ENCODE data around the gene NPHP4. TPM values are rescaled to one million over a fixed set of nuclear protein-coding genes. Genes with fewer than 3 reads are reported as not detected.

Gene NPHP4
- total RNA-seq, 2 experiments from 2014 or later: 11.4 to 12.6 TPM

DNA sequence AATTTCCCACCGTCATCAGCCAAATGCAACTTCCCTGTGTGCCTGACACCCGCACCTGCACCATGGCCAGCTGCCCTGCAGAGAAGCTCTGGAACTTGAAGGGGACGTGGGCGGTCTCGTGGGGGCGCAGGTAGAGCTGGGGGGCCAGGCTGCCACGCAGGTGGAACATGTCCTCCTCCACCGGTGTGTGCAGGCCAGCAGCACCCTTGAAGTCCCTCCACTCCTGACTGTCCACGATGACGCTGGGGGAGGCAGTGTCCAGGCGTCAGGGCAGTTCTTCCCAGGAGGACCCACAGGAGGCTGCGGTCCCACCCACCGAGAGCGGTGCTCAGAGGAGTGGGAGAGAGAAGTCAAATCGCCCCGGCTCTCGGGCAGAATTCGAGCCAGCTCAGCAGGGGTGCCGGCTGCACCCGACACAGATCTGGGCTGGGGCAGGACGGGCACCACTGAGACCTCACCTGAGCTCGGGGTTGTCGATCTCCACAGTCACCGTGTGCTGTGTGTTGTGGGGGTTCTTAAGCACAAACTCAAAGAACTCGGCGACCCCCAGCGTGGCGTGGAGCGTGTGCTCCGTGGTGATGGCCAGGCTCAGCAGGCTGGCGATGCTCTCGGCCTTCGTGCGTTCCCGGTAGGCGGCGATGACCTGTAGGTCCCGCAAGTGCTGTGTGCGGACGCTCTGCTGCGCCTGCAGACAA lies 117.7 kb downstream of the NPHP4 start:
- Mint-ChIP-seq H3K4me3 (no peak overlapping the region), H3K4me1 (no peaks in the 10 kb centered on the region), H3K27ac (no peak overlapping the region), H3K9me3 (no peaks in the 10 kb centered on the region), H3K27me3 (no peaks in the 10 kb centered on the region), H3K36me3 (peaks cover 11% of the 10 kb centered on the region)
- no peak for DNase-seq

DNA sequence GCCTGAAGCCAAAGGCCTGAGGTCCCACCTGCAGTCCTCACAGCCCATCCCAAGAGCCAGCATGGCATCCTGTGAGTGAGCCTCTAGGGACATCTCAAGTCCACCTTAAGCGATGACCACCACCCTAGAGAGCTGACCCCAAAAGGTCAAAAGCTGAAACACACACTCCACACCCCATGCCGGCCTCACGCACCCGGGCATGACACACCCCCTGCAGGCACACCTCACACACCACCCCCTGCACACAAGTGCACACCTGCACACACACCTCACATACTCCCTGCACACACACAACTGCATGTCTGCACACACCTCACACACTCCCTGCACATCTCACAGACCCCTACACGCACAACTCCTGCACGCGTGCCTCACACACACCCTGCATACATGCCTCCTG lies 118.7 kb downstream of the NPHP4 start:
- Mint-ChIP-seq H3K4me3 (no peak overlapping the region), H3K27ac (no peak overlapping the region), H3K36me3 (peaks cover 6% of the 10 kb centered on the region), H3K27me3 (no peaks in the 10 kb centered on the region), H3K4me1 (no peaks in the 10 kb centered on the region), H3K9me3 (no peaks in the 10 kb centered on the region)
- DNase-seq: no peak

- no peak for DNase-seq
- peaks cover 6% of the 10 kb centered on the region for H3K36me3 Mint-ChIP-seq
- H3K27ac Mint-ChIP-seq: no peak overlapping the region
- no peak overlapping the region for H3K4me3 Mint-ChIP-seq
- no peaks in the 10 kb centered on the region for H3K4me1 Mint-ChIP-seq
- no peaks in the 10 kb centered on the region for H3K9me3 Mint-ChIP-seq
- H3K27me3 Mint-ChIP-seq: no peaks in the 10 kb centered on the region
Observed at GRCh38 chr1:5872886-5873285, 119.3 kb downstream of the NPHP4 start.

- Mint-ChIP-seq H3K4me1 (no peaks in the 10 kb centered on the region), H3K9me3 (no peaks in the 10 kb centered on the region)
Observed at GRCh38 chr1:5868931-5869500, 123.2 kb downstream of the NPHP4 start.

DNA sequence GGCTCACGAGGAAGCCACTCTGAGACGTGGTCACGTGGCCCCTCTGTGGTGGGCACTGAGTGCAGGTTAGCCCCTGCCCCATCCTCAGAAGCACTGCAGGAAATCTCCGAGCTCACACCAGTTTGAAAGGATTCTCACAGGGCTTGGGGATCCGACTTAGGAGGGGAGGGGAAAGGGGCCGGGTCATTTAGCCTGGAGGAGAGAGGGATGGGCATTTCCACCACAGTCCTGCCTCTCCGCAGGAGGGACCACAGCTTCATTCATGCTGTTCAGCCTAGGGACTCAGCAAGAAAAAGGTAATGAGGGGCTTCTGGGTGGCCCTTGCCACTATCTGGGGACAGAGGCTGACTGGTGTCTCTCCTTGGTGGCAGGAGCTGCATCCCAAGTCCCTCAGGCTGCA lies 126.5 kb downstream of the NPHP4 start:
- Mint-ChIP-seq H3K27me3 (no peaks in the 10 kb centered on the region), H3K9me3 (no peaks in the 10 kb centered on the region), H3K27ac (no peak overlapping the region), H3K36me3 (peaks cover under 1% of the 10 kb centered on the region), H3K4me1 (no peaks in the 10 kb centered on the region), H3K4me3 (no peak overlapping the region)
- DNase-seq: no peak

More at GRCh38 chr1:5868931-5869500, 123.2 kb downstream of the NPHP4 start:
- H3K27ac Mint-ChIP-seq: no peak overlapping the region
- no peaks in the 10 kb centered on the region for H3K27me3 Mint-ChIP-seq
- H3K36me3 Mint-ChIP-seq: peaks cover 6% of the 10 kb centered on the region
- H3K4me3 Mint-ChIP-seq: no peak overlapping the region
- no peak for DNase-seq

DNA sequence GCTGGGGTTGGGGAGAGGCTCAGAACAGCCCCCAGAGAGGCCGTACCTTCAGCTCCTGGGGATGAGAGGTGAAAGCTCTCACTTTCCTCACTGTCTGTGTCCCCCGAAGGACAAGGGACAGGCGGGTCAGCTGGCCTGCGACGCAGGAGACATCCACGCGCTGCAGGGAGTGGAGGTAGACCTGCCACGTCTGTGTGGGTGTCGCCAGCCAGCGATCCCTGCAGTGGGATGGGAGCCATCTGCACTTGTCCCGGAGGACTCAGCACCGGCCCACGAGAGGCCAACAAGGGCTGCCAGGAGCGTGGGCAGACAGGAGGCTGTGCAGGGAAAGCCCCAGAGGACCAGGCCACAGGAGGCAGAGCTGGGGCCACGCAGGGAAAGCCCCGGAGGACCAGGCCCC lies 127.2 kb downstream of the NPHP4 start:
- Mint-ChIP-seq H3K27ac (no peak overlapping the region), H3K36me3 (no peaks in the 10 kb centered on the region), H3K27me3 (no peaks in the 10 kb centered on the region), H3K9me3 (no peaks in the 10 kb centered on the region), H3K4me3 (no peak overlapping the region), H3K4me1 (no peaks in the 10 kb centered on the region)
- DNase-seq: no peak

- Mint-ChIP-seq H3K27me3 (no peaks in the 10 kb centered on the region), H3K4me1 (no peaks in the 10 kb centered on the region), H3K27ac (no peak overlapping the region), H3K36me3 (no peaks in the 10 kb centered on the region), H3K4me3 (no peak overlapping the region), H3K9me3 (no peaks in the 10 kb centered on the region)
- DNase-seq: no peak
Observed at GRCh38 chr1:5864256-5864655, 128.0 kb downstream of the NPHP4 start.

GRCh38 chr1:5863238-5863637 lies 129.0 kb downstream of the NPHP4 start:
- H3K9me3 Mint-ChIP-seq: no peaks in the 10 kb centered on the region
- no peaks in the 10 kb centered on the region for H3K4me1 Mint-ChIP-seq
- H3K27me3 Mint-ChIP-seq: no peaks in the 10 kb centered on the region
- no peak for DNase-seq
- no peaks in the 10 kb centered on the region for H3K36me3 Mint-ChIP-seq
- H3K27ac Mint-ChIP-seq: no peak overlapping the region
- no peak overlapping the region for H3K4me3 Mint-ChIP-seq

DNA sequence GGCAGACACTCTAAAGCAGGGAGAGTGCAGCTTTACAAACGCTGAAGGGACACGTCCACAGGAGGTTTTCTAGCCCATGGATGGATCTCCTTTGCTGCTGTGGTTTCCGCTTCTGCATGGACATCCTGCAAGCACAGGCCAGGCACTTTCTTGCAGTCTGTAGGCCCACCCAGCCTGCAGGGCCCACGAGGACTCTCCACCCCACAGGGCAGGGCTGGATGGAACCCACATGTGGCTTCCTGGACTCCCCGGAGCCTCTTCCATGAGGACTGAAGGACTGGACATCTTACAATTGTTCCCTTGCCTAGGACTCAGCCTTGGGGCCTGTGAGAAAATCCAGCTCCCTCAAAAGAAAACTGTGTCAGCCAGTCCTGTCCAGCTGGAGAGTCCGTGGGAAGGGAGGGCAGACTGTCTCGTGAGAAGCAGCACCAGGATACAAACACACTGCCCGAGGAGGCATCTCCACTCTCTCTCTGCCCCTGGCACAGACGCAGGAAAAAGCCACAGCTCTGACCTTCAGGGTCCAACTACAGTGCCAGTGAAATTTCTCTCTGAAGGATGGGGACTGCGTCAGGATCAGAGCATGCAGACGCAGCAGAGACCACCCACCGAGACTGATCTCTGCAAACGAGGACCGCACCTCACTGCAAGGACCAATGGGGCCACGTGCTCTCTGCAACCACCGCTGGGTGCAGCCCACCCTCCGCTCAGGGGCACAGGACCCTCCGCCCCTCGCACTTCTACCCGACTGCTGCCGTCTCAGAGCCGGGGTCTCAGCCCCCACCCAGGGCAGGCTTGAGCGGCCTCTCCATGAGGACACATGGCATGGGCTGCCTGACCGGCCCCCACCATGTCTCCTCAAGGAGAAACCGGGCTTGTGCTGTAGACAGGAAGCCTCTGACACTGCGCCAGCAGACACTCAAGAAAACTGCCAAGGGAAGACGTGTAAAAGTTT lies 130.1 kb downstream of the NPHP4 start:
- H3K36me3 Mint-ChIP-seq: no peaks in the 10 kb centered on the region
- H3K27ac Mint-ChIP-seq: no peak overlapping the region
- H3K9me3 Mint-ChIP-seq: no peaks in the 10 kb centered on the region
- H3K27me3 Mint-ChIP-seq: no peaks in the 10 kb centered on the region
- H3K4me3 Mint-ChIP-seq: no peak overlapping the region
- DNase-seq: no peak
- H3K4me1 Mint-ChIP-seq: no peaks in the 10 kb centered on the region

DNA sequence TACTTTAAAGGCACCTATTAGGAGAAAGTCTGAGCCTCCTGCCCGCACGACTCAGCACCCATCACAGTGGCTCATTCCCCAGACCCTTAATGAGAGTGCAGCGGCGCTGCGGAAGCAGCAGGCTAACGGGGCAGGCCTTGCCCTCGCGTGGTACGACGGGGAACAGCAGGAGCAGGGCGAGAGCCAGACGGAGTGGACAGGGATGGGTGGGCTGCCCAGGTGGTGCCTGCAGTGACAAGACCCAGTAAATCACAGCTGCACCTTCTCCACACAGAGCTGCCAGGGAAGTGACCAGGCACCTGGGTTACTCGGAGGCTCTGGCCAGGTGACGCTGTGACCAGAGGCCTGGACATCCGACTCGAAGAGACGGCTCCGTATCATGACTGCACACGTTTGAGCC lies 131.9 kb downstream of the NPHP4 start:
- Mint-ChIP-seq H3K9me3 (no peaks in the 10 kb centered on the region), H3K36me3 (no peaks in the 10 kb centered on the region), H3K4me3 (no peak overlapping the region), H3K27me3 (no peaks in the 10 kb centered on the region), H3K27ac (no peak overlapping the region), H3K4me1 (no peaks in the 10 kb centered on the region)
- DNase-seq: no peak

DNA sequence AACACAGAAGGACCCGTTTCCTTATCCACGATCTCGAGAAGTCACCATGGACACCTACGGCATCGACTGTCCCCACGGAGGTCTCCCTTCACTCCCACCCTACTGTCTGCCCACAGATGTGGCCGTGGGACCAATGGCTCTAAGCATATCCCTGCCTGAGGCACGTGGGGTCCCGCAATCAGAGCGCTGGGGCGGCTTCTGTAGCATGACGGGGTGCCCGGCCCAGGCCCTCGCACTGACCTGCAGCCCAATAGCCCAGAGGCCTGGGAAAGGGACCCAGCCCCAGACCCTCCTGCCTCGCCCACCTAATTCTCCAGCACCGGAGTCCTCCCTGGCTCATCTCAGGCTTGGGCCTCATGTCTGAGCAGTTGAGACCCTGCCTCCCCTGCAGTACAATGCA lies 132.5 kb downstream of the NPHP4 start:
- no peak overlapping the region for H3K4me3 Mint-ChIP-seq
- no peak for DNase-seq
- no peaks in the 10 kb centered on the region for H3K4me1 Mint-ChIP-seq
- H3K36me3 Mint-ChIP-seq: no peaks in the 10 kb centered on the region
- no peaks in the 10 kb centered on the region for H3K9me3 Mint-ChIP-seq
- no peaks in the 10 kb centered on the region for H3K27me3 Mint-ChIP-seq
- H3K27ac Mint-ChIP-seq: no peak overlapping the region

DNA sequence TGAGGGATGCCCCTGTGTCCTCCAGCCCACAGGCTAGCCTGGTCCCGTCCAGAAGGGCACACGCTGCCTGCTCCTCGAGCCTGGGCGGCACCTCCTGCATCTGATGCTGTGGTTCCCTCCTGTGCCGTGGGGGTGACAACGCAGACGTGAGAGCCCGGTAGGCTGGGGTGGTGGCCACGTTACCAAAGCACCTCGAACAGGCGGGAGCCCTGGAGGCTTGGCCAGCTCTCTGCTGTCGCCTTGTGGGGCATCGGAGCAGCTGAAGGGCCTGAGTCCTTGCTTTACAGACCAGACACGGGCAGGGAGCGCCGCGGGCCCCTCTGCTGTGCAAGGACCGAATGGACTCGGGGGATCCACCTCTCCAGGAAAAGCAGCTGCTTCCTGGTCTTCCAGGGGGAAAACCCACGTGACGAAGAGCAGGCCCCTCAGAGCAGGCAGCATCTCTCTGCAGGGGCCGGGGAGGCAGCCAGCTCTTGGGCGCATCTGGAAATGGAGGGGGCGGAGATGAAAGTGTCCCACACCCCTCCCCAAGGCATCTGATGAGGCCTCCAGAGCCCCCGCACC lies 133.3 kb downstream of the NPHP4 start:
- no peaks in the 10 kb centered on the region for H3K9me3 Mint-ChIP-seq
- H3K27ac Mint-ChIP-seq: no peak overlapping the region
- H3K27me3 Mint-ChIP-seq: no peaks in the 10 kb centered on the region
- no peaks in the 10 kb centered on the region for H3K4me1 Mint-ChIP-seq
- DNase-seq: no peak
- no peak overlapping the region for H3K4me3 Mint-ChIP-seq
- no peaks in the 10 kb centered on the region for H3K36me3 Mint-ChIP-seq

- no peak overlapping the region for H3K4me3 Mint-ChIP-seq
- no peaks in the 10 kb centered on the region for H3K36me3 Mint-ChIP-seq
- DNase-seq: no peak
- H3K9me3 Mint-ChIP-seq: no peaks in the 10 kb centered on the region
- no peaks in the 10 kb centered on the region for H3K27me3 Mint-ChIP-seq
- H3K27ac Mint-ChIP-seq: no peak overlapping the region
- H3K4me1 Mint-ChIP-seq: no peaks in the 10 kb centered on the region
Observed at GRCh38 chr1:5858246-5858645, 134.0 kb downstream of the NPHP4 start.

DNA sequence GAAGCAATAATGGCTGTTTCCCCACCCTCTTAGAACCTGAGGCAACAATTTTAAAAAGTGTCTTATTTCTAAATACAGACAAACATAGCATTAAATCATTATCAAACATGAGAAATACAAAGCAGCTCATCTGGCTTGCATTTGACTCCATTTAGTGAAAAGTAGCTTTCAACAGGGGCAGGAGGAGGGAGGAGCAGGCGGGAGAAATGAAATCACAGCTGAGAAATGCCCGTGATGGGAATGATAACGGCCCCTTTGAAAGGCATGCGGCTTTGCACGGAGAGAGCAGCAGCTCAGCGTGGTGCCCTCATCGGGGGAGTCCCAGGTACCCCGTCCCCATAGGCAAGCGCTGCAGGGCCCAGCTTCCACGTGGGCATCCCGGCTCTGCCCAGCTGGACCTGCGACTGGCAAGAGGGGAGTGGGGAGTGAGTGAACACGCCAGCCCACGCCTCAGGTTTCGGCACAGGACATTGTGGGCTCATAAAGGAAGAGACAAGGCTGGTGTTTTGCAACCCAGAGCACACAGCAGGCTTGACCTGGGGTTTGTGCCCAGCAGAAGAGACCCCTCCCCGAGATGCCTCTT lies 134.6 kb downstream of the NPHP4 start:
- Mint-ChIP-seq H3K4me3 (no peak overlapping the region), H3K9me3 (no peaks in the 10 kb centered on the region), H3K27ac (no peak overlapping the region), H3K27me3 (no peaks in the 10 kb centered on the region), H3K36me3 (no peaks in the 10 kb centered on the region), H3K4me1 (no peaks in the 10 kb centered on the region)
- DNase-seq: no peak

GRCh38 chr1:5857011-5857410 lies 135.2 kb downstream of the NPHP4 start:
- no peaks in the 10 kb centered on the region for H3K27me3 Mint-ChIP-seq
- H3K9me3 Mint-ChIP-seq: no peaks in the 10 kb centered on the region

More at GRCh38 chr1:5857011-5857410, 135.2 kb downstream of the NPHP4 start:
- DNase-seq: no peak
- H3K4me1 Mint-ChIP-seq: no peaks in the 10 kb centered on the region
- no peak overlapping the region for H3K27ac Mint-ChIP-seq
- no peak overlapping the region for H3K4me3 Mint-ChIP-seq
- H3K36me3 Mint-ChIP-seq: no peaks in the 10 kb centered on the region

Measured in activated naive CD8-positive, alpha-beta T cell treated with anti-CD3 and anti-CD28 coated beads for 36 hours (primary cell).